HEK293T (cell line): ENCODE data around the gene MON2.

Experiments used
- CTCF ChIA-PET: fragments of 350-600 bp; formaldehyde crosslinking; extraction: SDS; loops from one replicate; lab custom pipeline; 2021; ENCODE audit warnings: antibody characterized with exemption, inconsistent platforms; lab: Yijun Ruan, JAX
- POLR2A ChIA-PET: fragments of 350-600 bp; formaldehyde crosslinking; extraction: SDS; loops from one replicate; lab custom pipeline; 2020; ENCODE audit warnings: antibody characterized with exemption, inconsistent platforms; lab: Yijun Ruan, JAX
- DNase-seq: peaks from one replicate; pipeline ENCODE4 v3.0.0; 2012; ENCODE audit warnings: mixed read lengths; ENCODE audit errors: extremely low spot score
- ARNT ChIP-seq: fragments of 450-650 bp; IDR thresholded peaks from 2 replicates; pipeline ENCODE4 v1.6.1; 2017; ENCODE audit warnings: mild to moderate bottlenecking
- BHLHE40 ChIP-seq: fragments of 450-650 bp; IDR thresholded peaks from 2 replicates; pipeline ENCODE4 v1.6.1; 2016; ENCODE audit warnings: mild to moderate bottlenecking, moderate library complexity, borderline replicate concordance
- CTBP1 ChIP-seq: fragments of 450-650 bp; IDR thresholded peaks from 2 replicates; pipeline ENCODE4 v1.6.1; 2016; ENCODE audit warnings: borderline replicate concordance
- ELF4 ChIP-seq: fragments of 450-650 bp; IDR thresholded peaks from 2 replicates; pipeline ENCODE4 v1.6.1; 2017; ENCODE audit warnings: antibody characterized with exemption
- FOXA1 ChIP-seq: fragments of 450-650 bp; IDR thresholded peaks from 2 replicates; pipeline ENCODE4 v1.6.1; 2016; ENCODE audit warnings: mild to moderate bottlenecking
- FOXK2 ChIP-seq: fragments of 450-650 bp; IDR thresholded peaks from 2 replicates; pipeline ENCODE4 v1.6.1; 2016; ENCODE audit warnings: mild to moderate bottlenecking
- FOXM1 ChIP-seq: fragments of 450-650 bp; IDR thresholded peaks from 2 replicates; pipeline ENCODE4 v1.6.1; 2017; ENCODE audit warnings: mild to moderate bottlenecking, borderline replicate concordance
- HDGF ChIP-seq: fragments of 450-650 bp; IDR thresholded peaks from 2 replicates; pipeline ENCODE4 v1.6.1; 2017; ENCODE audit warnings: antibody characterized with exemption, borderline replicate concordance
- L3MBTL2 ChIP-seq: fragments of 450-650 bp; conservative IDR thresholded peaks from 2 replicates; pipeline ENCODE4 v1.6.1; 2016; ENCODE audit warnings: mild to moderate bottlenecking
- LEF1 ChIP-seq: fragments of 450-650 bp; IDR thresholded peaks from 2 replicates; pipeline ENCODE4 v1.6.1; 2017; ENCODE audit warnings: mild to moderate bottlenecking, borderline replicate concordance
- NFRKB ChIP-seq: fragments of 450-650 bp; IDR thresholded peaks from 2 replicates; pipeline ENCODE4 v1.6.1; 2016; ENCODE audit warnings: mild to moderate bottlenecking, moderate library complexity
- SP1 ChIP-seq: fragments of 450-650 bp; IDR thresholded peaks from 2 replicates; pipeline ENCODE4 v1.6.1; 2017
- SUZ12 ChIP-seq: fragments of 450-650 bp; IDR thresholded peaks from 2 replicates; pipeline ENCODE4 v1.6.1; 2016; ENCODE audit warnings: mild to moderate bottlenecking
- TARDBP ChIP-seq: fragments of 450-650 bp; IDR thresholded peaks from 2 replicates; pipeline ENCODE4 v1.6.1; 2016
- ZNF384 ChIP-seq: fragments of 450-650 bp; IDR thresholded peaks from 2 replicates; pipeline ENCODE4 v1.6.1; 2016
- TF ChIP-seq, protein P1 (sequence below): fragments of 450-650 bp; IDR thresholded peaks from 2 replicates; pipeline ENCODE4 v1.6.1; 2016

The MON2 gene

DNA sequence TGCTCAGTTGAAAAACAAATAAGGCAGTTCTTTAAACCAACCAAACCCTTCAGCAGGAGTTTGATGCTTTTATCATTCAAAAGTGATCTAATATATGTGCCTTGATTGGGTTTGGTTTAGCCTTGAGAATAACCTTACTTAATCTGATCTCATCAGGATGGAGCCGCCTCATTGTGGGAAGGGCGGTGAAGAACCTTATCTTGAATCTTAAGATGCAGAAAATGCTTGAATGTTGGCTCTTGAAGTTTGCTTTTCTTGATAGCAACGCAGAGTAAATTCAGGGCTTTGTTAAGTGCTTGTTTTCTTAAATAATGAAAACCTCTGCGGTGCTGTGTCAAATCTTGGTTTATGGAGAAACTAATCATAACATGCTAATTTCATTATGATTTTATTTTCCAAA, 138.2 kb downstream of the MON2 start:
- CTCF ChIA-PET = no interaction called here
- no peak for DNase-seq
- POLR2A ChIA-PET = no interaction called here
- no peak for TF ChIP-seq LEF1
- no peak for TF ChIP-seq L3MBTL2
- no peak for TF ChIP-seq FOXM1
- TF ChIP-seq FOXA1 = no peak
- TF ChIP-seq, protein P1, sequence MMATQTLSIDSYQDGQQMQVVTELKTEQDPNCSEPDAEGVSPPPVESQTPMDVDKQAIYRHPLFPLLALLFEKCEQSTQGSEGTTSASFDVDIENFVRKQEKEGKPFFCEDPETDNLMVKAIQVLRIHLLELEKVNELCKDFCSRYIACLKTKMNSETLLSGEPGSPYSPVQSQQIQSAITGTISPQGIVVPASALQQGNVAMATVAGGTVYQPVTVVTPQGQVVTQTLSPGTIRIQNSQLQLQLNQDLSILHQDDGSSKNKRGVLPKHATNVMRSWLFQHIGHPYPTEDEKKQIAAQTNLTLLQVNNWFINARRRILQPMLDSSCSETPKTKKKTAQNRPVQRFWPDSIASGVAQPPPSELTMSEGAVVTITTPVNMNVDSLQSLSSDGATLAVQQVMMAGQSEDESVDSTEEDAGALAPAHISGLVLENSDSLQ = no peak
- TF ChIP-seq HDGF = no peak
- TF ChIP-seq TARDBP = no peak
- TF ChIP-seq FOXK2 = no peak
- TF ChIP-seq NFRKB = no peak
- no peak for TF ChIP-seq SP1

GRCh38 chr12:62605981-62606380, 139.4 kb downstream of the MON2 start:
- no peak for DNase-seq
- TF ChIP-seq SP1 (no peak), FOXM1 (no peak), FOXK2 (no peak), NFRKB (no peak), ZNF384 (no peak), ARNT (no peak), HDGF (no peak), SUZ12 (no peak), CTBP1 (no peak), L3MBTL2 (no peak), ELF4 (no peak), TARDBP (no peak), BHLHE40 (no peak), LEF1 (no peak), FOXA1 (no peak)
- TF ChIP-seq, protein P1 = no peak
- ChIA-PET POLR2A (no interaction called here), CTCF (interaction anchor here (0.7 to 1.1 kb wide), 3 partner anchors 189 to 346 kb away, joined by 3 to 5 read pairs (median 3); no protein-coding TSS in a partner anchor)

GRCh38 chr12:62606654-62607053, 140.0 kb downstream of the MON2 start:
- peak; percentile 44; the same call in 1 of the 2 replicates for TF ChIP-seq ZNF384
- no peak for TF ChIP-seq CTBP1
- no peak for TF ChIP-seq SP1
- ChIA-PET CTCF (interaction anchor here (1.0 to 1.1 kb wide), 2 partner anchors 188 to 192 kb away, joined by 3 to 5 read pairs; no protein-coding TSS in a partner anchor), POLR2A (no interaction called here)
- DNase-seq = no peak

DNA sequence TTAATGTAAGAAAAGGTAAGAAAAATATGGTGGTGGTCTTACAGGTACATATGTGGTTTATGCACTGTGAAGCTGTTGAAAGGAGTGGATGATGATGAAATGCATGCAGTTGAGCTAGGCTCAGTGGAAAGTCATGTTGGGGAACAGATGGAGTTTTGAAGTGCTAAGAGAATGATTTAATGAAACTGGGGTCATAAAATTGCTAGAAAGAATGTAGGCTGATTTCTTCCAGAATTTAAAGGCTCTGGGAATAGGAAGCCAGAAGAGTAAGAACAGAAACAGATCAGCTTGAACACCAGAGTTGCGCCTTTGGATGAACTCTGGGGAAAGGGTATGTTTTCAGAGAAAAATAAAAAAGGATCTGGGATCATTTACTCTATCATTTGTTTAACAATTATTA, 146.5 kb downstream of the MON2 start:
- POLR2A ChIA-PET = interaction anchor here (0.6 kb wide), 1 partner anchor 10 kb away, joined by 3 read pairs; no protein-coding TSS in a partner anchor
- CTCF ChIA-PET = no interaction called here
- DNase-seq = no peak
- no peak for TF ChIP-seq HDGF
- TF ChIP-seq ELF4 = no peak
- TF ChIP-seq CTBP1 = no peak
- TF ChIP-seq ZNF384 = no peak
- no peak for TF ChIP-seq FOXA1
- TF ChIP-seq SP1 = no peak

DNA sequence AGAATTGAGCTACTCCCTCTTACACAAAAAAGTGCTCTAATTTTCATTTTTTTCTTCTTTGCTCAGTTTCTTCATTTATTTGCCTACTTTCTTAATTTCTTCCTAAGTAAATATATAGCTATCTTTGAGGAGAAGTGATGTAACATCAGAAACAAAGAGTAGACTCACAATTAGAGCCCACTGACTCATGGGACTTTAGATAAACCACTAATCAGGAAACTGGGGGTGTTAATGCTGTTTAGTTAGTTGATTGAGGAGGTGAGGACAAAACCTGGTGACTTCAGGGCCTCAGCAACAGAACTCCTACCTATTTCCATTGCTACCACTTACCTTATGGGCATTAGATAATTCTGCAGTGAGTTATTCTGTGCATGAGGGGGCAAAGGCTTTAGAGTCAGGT, 151.7 kb downstream of the MON2 start:
- TF ChIP-seq FOXM1 (no peak), ZNF384 (no peak), L3MBTL2 (no peak), BHLHE40 (no peak), TARDBP (no peak), NFRKB (no peak), FOXA1 (no peak), FOXK2 (no peak), HDGF (no peak), SUZ12 (no peak), ARNT (no peak)
- TF ChIP-seq, protein P1 = no peak
- CTCF ChIA-PET = no interaction called here
- DNase-seq = no peak
- POLR2A ChIA-PET = no interaction called here

DNA sequence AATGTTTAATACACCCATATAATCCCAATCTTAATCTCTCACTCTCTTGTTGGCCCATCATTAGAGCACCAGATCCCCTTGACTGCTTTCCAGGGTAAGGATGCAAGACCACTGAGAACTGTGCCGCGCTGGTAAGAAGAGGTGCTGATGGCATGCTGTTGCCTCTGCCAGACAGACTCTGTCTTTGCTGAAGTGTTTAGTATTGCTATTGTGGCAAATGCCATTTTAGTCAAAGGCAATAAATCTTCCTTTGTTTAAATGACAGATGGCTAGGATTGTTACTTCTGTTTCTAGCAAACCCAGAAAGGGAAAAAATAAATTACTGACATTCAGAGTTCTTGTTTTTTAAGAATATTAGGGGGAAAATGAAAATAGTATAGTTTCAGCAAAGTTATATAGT, 152.3 kb downstream of the MON2 start:
- POLR2A ChIA-PET = no interaction called here
- DNase-seq = no peak
- CTCF ChIA-PET = no interaction called here
- TF ChIP-seq BHLHE40 (no peak), FOXK2 (no peak), LEF1 (no peak), SP1 (no peak)

- ChIA-PET POLR2A (interaction anchor here (0.7 kb wide), 1 partner anchor 11 kb away, joined by 4 read pairs; no protein-coding TSS in a partner anchor), CTCF (no interaction called here)
- no peak for TF ChIP-seq HDGF
- no peak for DNase-seq
These were observed 154.5 kb downstream of the MON2 start for GRCh38 chr12:62621101-62621638.
